Peyer's patch (tissue), 4 donors: Measurements from ENCODE around the gene IL17C.

Source experiments
- CTCF ChIP-seq, 6 experiments: fragments of 450-650 bp in 4 of 6; fragments of 200-600 bp in 2 of 6; sonication (generic) in 1 of 6; IDR thresholded peaks; one replicate each; pipeline ENCODE4 v1.5.1; 2017 to 2019; ENCODE audit warnings: antibody characterized with exemption in 6 of 6, mild to moderate bottlenecking in 3 of 6, moderate library complexity in 1 of 6
- POLR2A ChIP-seq, 2 donors: fragments of 450-650 bp; IDR thresholded peaks; one replicate each; pipeline ENCODE4 v1.5.1; 2017; ENCODE audit warnings: antibody characterized with exemption in 2 of 2, mild to moderate bottlenecking in 2 of 2, moderate library complexity in 2 of 2

- TF ChIP-seq CTCF (IDR thresholded peaks at IDR 0.05) (no peak), POLR2A (IDR thresholded peaks at IDR 0.05) (no peak)
Measured at GRCh38 chr16:88595921-88596320, 42.5 kb upstream of the IL17C start.
